Measurements from ENCODE around the gene TENT4A.

DNA sequence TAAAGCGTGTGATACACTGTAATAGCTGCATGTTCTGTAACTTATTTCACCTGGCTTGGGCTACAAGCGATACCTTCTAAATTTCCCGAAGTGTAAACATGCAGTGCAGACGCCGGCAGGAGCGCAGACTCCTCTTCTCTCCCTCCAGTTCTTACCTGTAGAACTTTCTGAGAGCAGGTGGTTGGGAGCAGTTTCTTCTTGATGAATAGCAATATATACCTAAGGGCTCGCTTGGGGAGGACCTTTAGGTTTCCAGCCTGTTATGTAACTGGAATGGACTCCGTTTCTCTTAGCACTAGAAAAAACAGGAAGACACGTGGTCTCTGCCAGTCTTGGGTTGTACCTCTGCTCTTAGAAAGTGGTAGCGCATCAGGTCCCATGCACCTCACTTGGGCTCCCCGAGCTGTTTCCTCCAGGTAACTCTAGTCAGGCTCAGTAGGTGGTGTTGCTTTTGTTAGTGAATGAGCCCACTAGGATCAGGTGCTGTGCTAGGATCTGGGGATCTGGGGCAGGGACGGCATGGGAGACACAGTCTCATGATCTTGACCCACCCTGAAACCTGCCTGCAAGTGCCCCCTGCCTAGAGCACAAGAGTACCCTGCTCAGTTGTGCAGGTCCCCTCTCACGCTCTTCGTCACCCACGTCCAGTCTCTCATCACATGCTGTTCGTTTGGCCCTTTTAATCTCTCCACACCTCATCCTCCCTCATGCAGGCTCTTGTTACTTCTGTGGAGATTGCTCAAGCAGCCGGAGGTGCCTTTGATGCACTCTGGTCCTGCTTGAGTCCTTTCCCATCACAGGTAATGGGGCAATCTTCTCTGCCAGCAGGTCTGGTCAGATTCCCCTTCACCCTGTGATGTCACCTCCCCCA is 2.8 kb downstream of the TENT4A start:
- TF ChIP-seq, protein P1, sequence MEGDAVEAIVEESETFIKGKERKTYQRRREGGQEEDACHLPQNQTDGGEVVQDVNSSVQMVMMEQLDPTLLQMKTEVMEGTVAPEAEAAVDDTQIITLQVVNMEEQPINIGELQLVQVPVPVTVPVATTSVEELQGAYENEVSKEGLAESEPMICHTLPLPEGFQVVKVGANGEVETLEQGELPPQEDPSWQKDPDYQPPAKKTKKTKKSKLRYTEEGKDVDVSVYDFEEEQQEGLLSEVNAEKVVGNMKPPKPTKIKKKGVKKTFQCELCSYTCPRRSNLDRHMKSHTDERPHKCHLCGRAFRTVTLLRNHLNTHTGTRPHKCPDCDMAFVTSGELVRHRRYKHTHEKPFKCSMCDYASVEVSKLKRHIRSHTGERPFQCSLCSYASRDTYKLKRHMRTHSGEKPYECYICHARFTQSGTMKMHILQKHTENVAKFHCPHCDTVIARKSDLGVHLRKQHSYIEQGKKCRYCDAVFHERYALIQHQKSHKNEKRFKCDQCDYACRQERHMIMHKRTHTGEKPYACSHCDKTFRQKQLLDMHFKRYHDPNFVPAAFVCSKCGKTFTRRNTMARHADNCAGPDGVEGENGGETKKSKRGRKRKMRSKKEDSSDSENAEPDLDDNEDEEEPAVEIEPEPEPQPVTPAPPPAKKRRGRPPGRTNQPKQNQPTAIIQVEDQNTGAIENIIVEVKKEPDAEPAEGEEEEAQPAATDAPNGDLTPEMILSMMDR (IDR thresholded peaks at IDR 0.05; ENCODE audit: borderline replicate concordance, extremely low read depth, low read length, poor library complexity, severe bottlenecking) = no peak
- TF ChIP-seq EZH2 (IDR thresholded peaks at IDR 0.05; ENCODE audit: borderline replicate concordance, low read depth, low read length, severe bottlenecking) = no peak

All from DND-41 (cell line).